Endothelial cell of umbilical vein (primary cell): ENCODE results near the gene PNPLA6. TPM values are rescaled to one million over a fixed set of nuclear protein-coding genes. Genes with fewer than 3 reads are reported as not detected.

ENCODE experiments used
- BruUV-seq: library from RNA; stranded (reverse); fragments of 400-500 nt; replicated peaks from 2 replicates; lab custom pipeline; 2021; lab: Mats Ljungman, UMichigan
- CTCF ChIA-PET: fragments of 300-600, 350-600 bp; sonication (Branson Sonifier 250); formaldehyde crosslinking; loops from one replicate; lab custom pipeline; 2021; ENCODE audit warnings: antibody characterized with exemption, inconsistent platforms; lab: Charles Lee
- POLR2A ChIA-PET: fragments of 300-600, 350-600 bp; sonication (Branson Sonifier 250); formaldehyde crosslinking; loops from one replicate; lab custom pipeline; 2021; ENCODE audit warnings: antibody characterized with exemption, inconsistent platforms; lab: Charles Lee
- DNase-seq: peaks from one replicate; pipeline ENCODE4 v3.0.0-alpha.2; 2011; ENCODE audit warnings: low read depth, low spot score
- FAIRE-seq: peaks from 2 replicates; lab custom pipeline; 2011; peaks lifted over from hg19 to GRCh38; lab: Jason Lieb, UNC
- H2AFZ ChIP-seq: 2 replicates; pipeline ENCODE4 v1.6.0; 2012; ENCODE audit warnings: low read depth, low read length, control low read depth, inconsistent platforms
- H3K27ac ChIP-seq: 2 replicates; pipeline ENCODE4 v1.5.1; 2011; ENCODE audit warnings: low read depth, mild to moderate bottlenecking, control low read depth, low read length, moderate library complexity; ENCODE audit not compliant: insufficient read depth
- H3K27me3 ChIP-seq, 2 experiments: 2 replicates each; pipeline versions ENCODE4 v1.6.0 to v1.6.1; 2011; ENCODE audit warnings: low read length in 2 of 2, mixed read lengths in 1 of 2; ENCODE audit not compliant: control insufficient read depth in 2 of 2, insufficient read depth in 2 of 2
- H3K36me3 ChIP-seq, 2 experiments: 2 replicates in 1 of 2; 3 replicates in 1 of 2; pipeline ENCODE4 v1.5.1; 2011; ENCODE audit warnings: low read length in 2 of 2, mild to moderate bottlenecking in 1 of 2, moderate library complexity in 1 of 2; ENCODE audit not compliant: control insufficient read depth in 2 of 2, insufficient read depth in 2 of 2; ENCODE audit errors: extremely low read depth in 1 of 2
- H3K4me1 ChIP-seq: 3 replicates; pipeline ENCODE4 v1.5.1; 2011; ENCODE audit warnings: mild to moderate bottlenecking, low read length; ENCODE audit not compliant: control insufficient read depth, insufficient read depth; ENCODE audit errors: extremely low read depth
- H3K4me2 ChIP-seq: 2 replicates; pipeline ENCODE4 v1.6.1; 2011; ENCODE audit warnings: low read length, control low read depth, mixed read lengths; ENCODE audit not compliant: insufficient read depth
- H3K4me3 ChIP-seq, 3 experiments: fragments of 200-600 bp in 1 of 3; sonication (generic), shearing (Covaris generic) in 1 of 3; replicated peaks in 1 of 3; 2 replicates each; pipeline ENCODE4 v1.5.1; 2011 to 2016; ENCODE audit warnings: control low read depth in 3 of 3, low read length in 3 of 3, mild to moderate bottlenecking in 2 of 3, inconsistent platforms in 1 of 3, low read depth in 1 of 3, moderate library complexity in 1 of 3; ENCODE audit not compliant: insufficient read depth in 1 of 3
- H3K79me2 ChIP-seq: 2 replicates; pipeline ENCODE4 v1.6.0; 2012; ENCODE audit warnings: low read length, inconsistent platforms; ENCODE audit not compliant: control insufficient read depth, insufficient read depth
- H3K9ac ChIP-seq: replicated peaks from 2 replicates; pipeline ENCODE3; 2011; ENCODE audit warnings: low read length, control low read depth; ENCODE audit not compliant: insufficient read depth; ENCODE audit errors: extremely low read depth
- H3K9me1 ChIP-seq: replicated peaks from 3 replicates; pipeline ENCODE4 v1.6.0; 2011; ENCODE audit warnings: mild to moderate bottlenecking, low read length; ENCODE audit not compliant: control insufficient read depth, insufficient read depth; ENCODE audit errors: extremely low read depth
- H3K9me3 ChIP-seq: replicated peaks from 2 replicates; pipeline ENCODE4 v1.5.1; 2012; ENCODE audit warnings: low read length, inconsistent platforms; ENCODE audit not compliant: control insufficient read depth, insufficient read depth
- H4K20me1 ChIP-seq: replicated peaks from 2 replicates; pipeline ENCODE3; 2011; ENCODE audit warnings: mild to moderate bottlenecking, low read length; ENCODE audit not compliant: control insufficient read depth, insufficient read depth; ENCODE audit errors: extremely low read depth
- CTCF ChIP-seq, 2 donors: IDR thresholded peaks; 1 replicate in 1 of 2; 2 replicates in 1 of 2; pipeline ENCODE4 v1.5.1; 2011; ENCODE audit warnings: low read length in 2 of 2, mild to moderate bottlenecking in 2 of 2, moderate library complexity in 2 of 2, control low read depth in 1 of 2, inconsistent platforms in 1 of 2, low read depth in 1 of 2; ENCODE audit not compliant: insufficient read depth in 1 of 2; ENCODE audit errors: extremely low read depth in 1 of 2
- EZH2 ChIP-seq: IDR thresholded peaks from 2 replicates; pipeline ENCODE4 v1.6.1; 2012; ENCODE audit warnings: borderline replicate concordance, low read depth, mild to moderate bottlenecking, moderate library complexity, low read length, inconsistent platforms; ENCODE audit not compliant: severe bottlenecking
- FOS ChIP-seq: IDR thresholded peaks from 2 replicates; pipeline ENCODE4 v1.6.1; 2011; ENCODE audit warnings: mild to moderate bottlenecking, low read length, moderate library complexity, borderline replicate concordance; ENCODE audit not compliant: insufficient read depth
- GATA2 ChIP-seq: IDR thresholded peaks from 2 replicates; pipeline ENCODE4 v1.7.0; 2011; ENCODE audit warnings: low read depth, mild to moderate bottlenecking, moderate library complexity, mixed read lengths, low read length; ENCODE audit not compliant: insufficient read length, insufficient read depth
- JUN ChIP-seq: IDR thresholded peaks from 2 replicates; pipeline ENCODE4 v1.6.1; 2011; ENCODE audit warnings: borderline replicate concordance, low read depth; ENCODE audit not compliant: insufficient read length, insufficient read depth
- MAX ChIP-seq: IDR thresholded peaks from 2 replicates; pipeline ENCODE4 v1.6.1; 2011; ENCODE audit not compliant: insufficient read depth, insufficient read length
- MYC ChIP-seq: IDR thresholded peaks from one replicate; pipeline ENCODE4 v1.6.1; 2011; ENCODE audit warnings: mild to moderate bottlenecking, low read depth, low read length
- POLR2A ChIP-seq: IDR thresholded peaks from 2 replicates; pipeline ENCODE4 v1.6.1; 2012; ENCODE audit warnings: low read depth, mild to moderate bottlenecking, control low read depth, low read length
- POLR2AphosphoS5 ChIP-seq: IDR thresholded peaks from 2 replicates; pipeline ENCODE4 v1.6.1; 2012; ENCODE audit warnings: low read depth, mild to moderate bottlenecking, control low read depth, low read length, moderate library complexity; ENCODE audit not compliant: insufficient read depth
- dilution Hi-C: fragments of 300-500 bp; cut with MboI; formaldehyde crosslinking; loops from one replicate; pipeline ENCODE4 v1.15.0; 2019; ENCODE audit warnings: low sequenced_read_pairs; ENCODE audit not compliant: extremely low pct_ligation_motif_present
- intact Hi-C: fragments of 100-400 bp; cut with micrococcal nuclease; formaldehyde crosslinking; loops from one replicate; pipeline ENCODE4 v1.10.0; 2022
- polyA plus RNA-seq, 4 experiments: library from polyadenylated mRNA; depleted of rRNA in 3 of 4; stranded (reverse) in 3 of 4; unstranded in 1 of 4; fragments of >200 nt; gene quantifications; 2 replicates each; pipeline versions ENCODE4 v1.2.1 to v1.2.3, GENCODE V29; 2011 to 2012; ENCODE audit warnings: missing spikeins in 1 of 4
- total RNA-seq: library from RNA; stranded (reverse); gene quantifications from 2 replicates; pipeline ENCODE4 v1.2.3, GENCODE V29; 2021

The PNPLA6 gene
- total and polyA plus RNA-seq, 2 donors (not counting 3 experiments of a cell fraction or from before 2014, with no cell fraction given): 106 to 164 TPM

- no peak overlapping the region for H3K4me2 ChIP-seq
- no peaks in the 10 kb centered on the region for H4K20me1 ChIP-seq
- no peak overlapping the region for H2AFZ ChIP-seq
- no peaks in the 10 kb centered on the region for H3K36me3 ChIP-seq
- no peaks in the 10 kb centered on the region for H3K27me3 ChIP-seq
- POLR2A ChIA-PET: no interaction called here
- no peak overlapping the region for H3K9ac ChIP-seq
- no peak for TF ChIP-seq POLR2A
- no peak for TF ChIP-seq FOS
- TF ChIP-seq EZH2: no peak
- no peak for TF ChIP-seq POLR2AphosphoS5
- no peak for TF ChIP-seq GATA2
- no peak for TF ChIP-seq JUN
- TF ChIP-seq MAX: no peak
- no peak for TF ChIP-seq MYC
- no peak for TF ChIP-seq CTCF (IDR thresholded peaks at IDR 0.05; ENCODE audit: extremely low read depth in 1 of 2, insufficient read depth in 1 of 2, low read depth in 1 of 2, low read length in 2 of 2)
- no peak overlapping the region for H3K4me3 ChIP-seq
- H3K79me2 ChIP-seq: no peaks in the 10 kb centered on the region
- no peaks in the 10 kb centered on the region for H3K4me1 ChIP-seq
- dilution Hi-C loops: no loop called here
- DNase-seq (no peak), FAIRE-seq (no peak)
- CTCF ChIA-PET: interaction anchor here (1.1 to 1.3 kb wide), 2 partner anchors 193 to 252 kb away, joined by 3 read pairs; no protein-coding TSS in a partner anchor
- no peaks in the 10 kb centered on the region for H3K9me3 ChIP-seq
- no peaks in the 10 kb centered on the region for H3K9me1 ChIP-seq
- no peak overlapping the region for H3K27ac ChIP-seq
- intact Hi-C loops: no loop called here
- BruUV-seq: no TSS peak
Measured at GRCh38 chr19:7606289-7606688, 70.8 kb downstream of the PNPLA6 start.
